HEK293T (cell line): Measurements from ENCODE around the gene UBTD1.
"Not testable (repeated sequence)": the region's sequence is repeated elsewhere in the genome, so short reads cannot be mapped to it uniquely, and the experiment has no call there.

Experiments
- CTCF ChIA-PET: fragments of 350-600 bp; formaldehyde crosslinking; extraction: SDS; loops from one replicate; lab custom pipeline; 2021; ENCODE audit warnings: antibody characterized with exemption, inconsistent platforms; lab: Yijun Ruan, JAX
- POLR2A ChIA-PET: fragments of 350-600 bp; formaldehyde crosslinking; extraction: SDS; loops from one replicate; lab custom pipeline; 2020; ENCODE audit warnings: antibody characterized with exemption, inconsistent platforms; lab: Yijun Ruan, JAX
- DNase-seq: peaks from one replicate; pipeline ENCODE4 v3.0.0; 2012; ENCODE audit warnings: mixed read lengths; ENCODE audit errors: extremely low spot score
- ARNT ChIP-seq: fragments of 450-650 bp; IDR thresholded peaks from 2 replicates; pipeline ENCODE4 v1.6.1; 2017; ENCODE audit warnings: mild to moderate bottlenecking
- BHLHE40 ChIP-seq: fragments of 450-650 bp; IDR thresholded peaks from 2 replicates; pipeline ENCODE4 v1.6.1; 2016; ENCODE audit warnings: mild to moderate bottlenecking, moderate library complexity, borderline replicate concordance
- CTBP1 ChIP-seq: fragments of 450-650 bp; IDR thresholded peaks from 2 replicates; pipeline ENCODE4 v1.6.1; 2016; ENCODE audit warnings: borderline replicate concordance
- ELF4 ChIP-seq: fragments of 450-650 bp; IDR thresholded peaks from 2 replicates; pipeline ENCODE4 v1.6.1; 2017; ENCODE audit warnings: antibody characterized with exemption
- FOXA1 ChIP-seq: fragments of 450-650 bp; IDR thresholded peaks from 2 replicates; pipeline ENCODE4 v1.6.1; 2016; ENCODE audit warnings: mild to moderate bottlenecking
- FOXK2 ChIP-seq: fragments of 450-650 bp; IDR thresholded peaks from 2 replicates; pipeline ENCODE4 v1.6.1; 2016; ENCODE audit warnings: mild to moderate bottlenecking
- FOXM1 ChIP-seq: fragments of 450-650 bp; IDR thresholded peaks from 2 replicates; pipeline ENCODE4 v1.6.1; 2017; ENCODE audit warnings: mild to moderate bottlenecking, borderline replicate concordance
- HDGF ChIP-seq: fragments of 450-650 bp; IDR thresholded peaks from 2 replicates; pipeline ENCODE4 v1.6.1; 2017; ENCODE audit warnings: antibody characterized with exemption, borderline replicate concordance
- L3MBTL2 ChIP-seq: fragments of 450-650 bp; conservative IDR thresholded peaks from 2 replicates; pipeline ENCODE4 v1.6.1; 2016; ENCODE audit warnings: mild to moderate bottlenecking
- LEF1 ChIP-seq: fragments of 450-650 bp; IDR thresholded peaks from 2 replicates; pipeline ENCODE4 v1.6.1; 2017; ENCODE audit warnings: mild to moderate bottlenecking, borderline replicate concordance
- NFRKB ChIP-seq: fragments of 450-650 bp; IDR thresholded peaks from 2 replicates; pipeline ENCODE4 v1.6.1; 2016; ENCODE audit warnings: mild to moderate bottlenecking, moderate library complexity
- PKNOX1 ChIP-seq: fragments of 450-650 bp; IDR thresholded peaks from 2 replicates; pipeline ENCODE4 v1.6.1; 2016
- SP1 ChIP-seq: fragments of 450-650 bp; IDR thresholded peaks from 2 replicates; pipeline ENCODE4 v1.6.1; 2017
- SUZ12 ChIP-seq: fragments of 450-650 bp; IDR thresholded peaks from 2 replicates; pipeline ENCODE4 v1.6.1; 2016; ENCODE audit warnings: mild to moderate bottlenecking
- TARDBP ChIP-seq: fragments of 450-650 bp; IDR thresholded peaks from 2 replicates; pipeline ENCODE4 v1.6.1; 2016
- ZNF384 ChIP-seq: fragments of 450-650 bp; IDR thresholded peaks from 2 replicates; pipeline ENCODE4 v1.6.1; 2016

UBTD1 gene

GRCh38 chr10:97465982-97466381 is 32.7 kb upstream of the UBTD1 start:
- TF ChIP-seq PKNOX1 (no peak), FOXK2 (no peak), ELF4 (no peak)
- CTCF ChIA-PET: interaction anchor here (1.0 to 1.4 kb wide), 4 partner anchors 26 to 88 kb away, joined by 3 read pairs; no protein-coding TSS in a partner anchor
- DNase-seq: no peak
- POLR2A ChIA-PET: interaction anchor here (1.4 kb wide), 1 partner anchor 66 kb away, joined by 3 read pairs; no protein-coding TSS in a partner anchor

GRCh38 chr10:97466755-97467154 is 32.0 kb upstream of the UBTD1 start:
- no peak for DNase-seq
- ChIA-PET POLR2A (no interaction called here), CTCF (interaction anchor here (0.7 to 1.4 kb wide), 6 partner anchors 17 to 87 kb away, joined by 3 to 4 read pairs (median 3); no protein-coding TSS in a partner anchor)
- TF ChIP-seq ZNF384 (no peak), BHLHE40 (no peak), ELF4 (no peak), TARDBP (no peak), HDGF (no peak), SUZ12 (no peak), SP1 (no peak), FOXK2 (no peak), L3MBTL2 (no peak), FOXA1 (no peak), CTBP1 (no peak)

- TF ChIP-seq SP1: no peak
- no peak for TF ChIP-seq TARDBP
- TF ChIP-seq ZNF384: no peak
- no peak for TF ChIP-seq CTBP1
- no peak for TF ChIP-seq BHLHE40
- TF ChIP-seq HDGF: no peak
- no peak for TF ChIP-seq LEF1
- TF ChIP-seq PKNOX1: no peak
- no peak for TF ChIP-seq FOXA1
- no peak for TF ChIP-seq ELF4
- no peak for TF ChIP-seq FOXM1
- no peak for TF ChIP-seq SUZ12
- no peak for TF ChIP-seq L3MBTL2
- TF ChIP-seq ARNT: no peak
- no peak for TF ChIP-seq FOXK2
- no peak for DNase-seq
- POLR2A ChIA-PET: no interaction called here
- CTCF ChIA-PET: no interaction called here
Observed at GRCh38 chr10:97468162-97468561, 30.6 kb upstream of the UBTD1 start.

GRCh38 chr10:97468781-97469180 is 29.9 kb upstream of the UBTD1 start:
- DNase-seq, CTCF ChIA-PET, POLR2A ChIA-PET: not testable (repeated sequence)

- TF ChIP-seq CTBP1 (no peak), SP1 (no peak), FOXK2 (no peak), FOXM1 (no peak), NFRKB (no peak), PKNOX1 (no peak), BHLHE40 (no peak), ZNF384 (no peak), HDGF (no peak), ELF4 (no peak)
- CTCF ChIA-PET: interaction anchor here (0.6 to 1.0 kb wide), 2 partner anchors 50 to 79 kb away, joined by 3 to 7 read pairs; no protein-coding TSS in a partner anchor
- POLR2A ChIA-PET: no interaction called here
- DNase-seq: no peak
Observed at GRCh38 chr10:97474918-97475317, 23.8 kb upstream of the UBTD1 start.

GRCh38 chr10:97475936-97476594 is 22.7 kb upstream of the UBTD1 start:
- no peak for DNase-seq
- ChIA-PET POLR2A (no interaction called here), CTCF (no interaction called here)
- TF ChIP-seq FOXA1 (no peak), FOXM1 (no peak), TARDBP (no peak), FOXK2 (no peak), BHLHE40 (no peak), SUZ12 (no peak), L3MBTL2 (no peak)

GRCh38 chr10:97479410-97479809 is 19.3 kb upstream of the UBTD1 start:
- POLR2A ChIA-PET, DNase-seq, CTCF ChIA-PET: not testable (repeated sequence)
